HG03108 (cell line): Measurements from ENCODE around the gene NPR3.

Experiments used
- ATAC-seq: cut with Tn5 transposase; IDR thresholded peaks from one replicate; pipeline ENCODE4 v1.9.1; 2021; ENCODE audit warnings: moderate library complexity; ENCODE audit not compliant: unreplicated experiment

NPR3 gene

GRCh38 chr5:32711681-32712480 lies 760 bp downstream of the NPR3 start:
- ATAC-seq = no peak

GRCh38 chr5:32712481-32713360 lies 1.6 kb downstream of the NPR3 start:
- no peak for ATAC-seq

GRCh38 chr5:32713361-32713769 lies 2.2 kb downstream of the NPR3 start:
- no peak for ATAC-seq

GRCh38 chr5:32713770-32714381 lies 2.8 kb downstream of the NPR3 start:
- ATAC-seq = no peak

- ATAC-seq = no peak
These were observed 3.7 kb downstream of the NPR3 start for GRCh38 chr5:32714836-32715235.

- no peak for ATAC-seq
These were observed 9.2 kb downstream of the NPR3 start for GRCh38 chr5:32720300-32720699.

GRCh38 chr5:32721626-32722025 lies 10.5 kb downstream of the NPR3 start:
- ATAC-seq = no peak

GRCh38 chr5:32722957-32723356 lies 11.8 kb downstream of the NPR3 start:
- ATAC-seq = no peak

- ATAC-seq = no peak
These were observed 13.4 kb downstream of the NPR3 start for GRCh38 chr5:32724526-32724925.

- ATAC-seq = no peak
These were observed 15.0 kb downstream of the NPR3 start for GRCh38 chr5:32726086-32726557.

- ATAC-seq = no peak
These were observed 18.5 kb downstream of the NPR3 start for GRCh38 chr5:32729651-32730050.

GRCh38 chr5:32733590-32734340 lies 22.6 kb downstream of the NPR3 start:
- no peak for ATAC-seq

- ATAC-seq = no peak
These were observed 23.8 kb downstream of the NPR3 start for GRCh38 chr5:32734827-32735378.

GRCh38 chr5:32735512-32735911 lies 24.4 kb downstream of the NPR3 start:
- no peak for ATAC-seq

GRCh38 chr5:32736842-32737241 lies 25.7 kb downstream of the NPR3 start:
- ATAC-seq = no peak

- no peak for ATAC-seq
These were observed 29.5 kb downstream of the NPR3 start for GRCh38 chr5:32740651-32741050.

GRCh38 chr5:32745317-32745716 lies 34.2 kb downstream of the NPR3 start:
- no peak for ATAC-seq

- ATAC-seq = no peak
These were observed 41.3 kb downstream of the NPR3 start for GRCh38 chr5:32752411-32752810.

GRCh38 chr5:32753051-32753450 lies 41.9 kb downstream of the NPR3 start:
- no peak for ATAC-seq

GRCh38 chr5:32753765-32754164 lies 42.6 kb downstream of the NPR3 start:
- no peak for ATAC-seq
